OCI-LY7 (cell line): ENCODE results near the gene TASP1.

Experiments used
- CTCF ChIP-seq: fragments of 200-600 bp; sonication (generic); conservative IDR thresholded peaks from 2 replicates; pipeline ENCODE4 v1.5.1; 2014; ENCODE audit warnings: mild to moderate bottlenecking, antibody characterized with exemption, low read length, moderate library complexity, mixed read lengths
- EZH2phosphoT487 ChIP-seq: fragments of 200-600 bp; sonication (generic); IDR thresholded peaks from 2 replicates; pipeline ENCODE4 v1.6.1; 2018; ENCODE audit warnings: low read depth, borderline replicate concordance, mild to moderate bottlenecking, mixed run types, antibody characterized with exemption, low read length, moderate library complexity, mixed read lengths

- TF ChIP-seq CTCF: no peak
- no peak for TF ChIP-seq EZH2phosphoT487
Observed at GRCh38 chr20:13638496-13639149, at the start of gene TASP1.
